ENCODE measurements around the gene RCBTB1. TPM values are rescaled to one million over a fixed set of nuclear protein-coding genes. Genes with fewer than 3 reads are reported as not detected.

The RCBTB1 gene
- total RNA-seq, 4 donors from 2014 or later, result 82.2 to 172 (median 98.0) TPM

DNA sequence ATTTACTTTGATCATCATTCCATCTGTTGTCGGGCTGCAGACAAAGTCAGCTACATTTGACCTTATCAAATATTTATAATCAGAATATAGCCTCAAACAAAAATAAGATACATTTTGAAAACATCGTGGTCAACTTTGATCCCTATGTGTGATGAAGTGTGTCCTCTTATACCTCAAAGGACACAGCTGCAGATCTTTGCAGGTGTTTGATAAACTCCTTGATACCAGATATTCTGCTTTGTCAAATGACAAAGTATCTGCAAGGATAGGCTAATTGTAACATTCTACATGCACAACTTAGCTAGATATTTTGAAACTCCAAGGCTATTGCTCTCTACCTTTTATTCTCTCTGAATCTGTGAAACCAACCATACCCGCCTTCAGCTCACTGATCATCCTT is 45.6 kb downstream of the RCBTB1 start:
- WGBS, 2 donors, result 83 to 89% methylated on average over 3 of the region's 3 CpGs
- Histone ChIP-seq H3K27ac (peak overlapping the region in 2 of 3 donors; percentile 50 to 59), H3K36me3 (peaks cover 5 to 24% of the 10 kb centered on the region in 2 donors), H3K4me3 (replicated peaks in 1 of 3) (no peak overlapping the region), H3K27me3 (no peaks in the 10 kb centered on the region), H3K4me1 (peaks cover 12 to 34% of the 10 kb centered on the region in 2 donors), H3K9me3 (no peaks in the 10 kb centered on the region)
- intact Hi-C loops (cut with DNase I), result no loop called here
- TF ChIP-seq POLR2A (IDR thresholded peaks at IDR 0.05), result no peak
- TF ChIP-seq, protein P1, sequence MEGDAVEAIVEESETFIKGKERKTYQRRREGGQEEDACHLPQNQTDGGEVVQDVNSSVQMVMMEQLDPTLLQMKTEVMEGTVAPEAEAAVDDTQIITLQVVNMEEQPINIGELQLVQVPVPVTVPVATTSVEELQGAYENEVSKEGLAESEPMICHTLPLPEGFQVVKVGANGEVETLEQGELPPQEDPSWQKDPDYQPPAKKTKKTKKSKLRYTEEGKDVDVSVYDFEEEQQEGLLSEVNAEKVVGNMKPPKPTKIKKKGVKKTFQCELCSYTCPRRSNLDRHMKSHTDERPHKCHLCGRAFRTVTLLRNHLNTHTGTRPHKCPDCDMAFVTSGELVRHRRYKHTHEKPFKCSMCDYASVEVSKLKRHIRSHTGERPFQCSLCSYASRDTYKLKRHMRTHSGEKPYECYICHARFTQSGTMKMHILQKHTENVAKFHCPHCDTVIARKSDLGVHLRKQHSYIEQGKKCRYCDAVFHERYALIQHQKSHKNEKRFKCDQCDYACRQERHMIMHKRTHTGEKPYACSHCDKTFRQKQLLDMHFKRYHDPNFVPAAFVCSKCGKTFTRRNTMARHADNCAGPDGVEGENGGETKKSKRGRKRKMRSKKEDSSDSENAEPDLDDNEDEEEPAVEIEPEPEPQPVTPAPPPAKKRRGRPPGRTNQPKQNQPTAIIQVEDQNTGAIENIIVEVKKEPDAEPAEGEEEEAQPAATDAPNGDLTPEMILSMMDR (IDR thresholded peaks at IDR 0.05), result no peak
- no peak for DNase-seq

DNA sequence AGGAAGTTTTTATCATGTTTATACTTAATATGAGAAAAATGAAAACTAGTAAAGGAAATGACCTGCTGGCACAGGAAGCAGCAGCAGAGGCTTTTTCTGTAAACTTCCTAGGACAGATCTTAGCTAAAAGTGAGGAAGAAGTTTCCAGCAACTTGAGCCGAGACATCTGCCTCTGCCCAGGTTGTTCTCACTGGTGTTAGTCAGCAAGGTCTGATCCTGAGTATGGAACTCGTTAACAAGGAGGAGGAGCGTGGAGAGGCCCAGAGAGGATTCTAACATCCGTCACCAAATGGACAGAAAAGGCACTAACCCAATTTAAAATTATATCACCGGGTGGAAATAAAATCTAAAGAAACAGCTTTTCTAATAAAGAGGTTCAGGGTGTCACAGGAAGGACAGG is 46.0 kb downstream of the RCBTB1 start:
- intact Hi-C loops (cut with DNase I), result no loop called here
- DNase-seq, result no peak
- 66 to 72% methylated on average over 5 of the region's 5 CpGs for WGBS, 2 donors
- Histone ChIP-seq H3K27ac (peak overlapping the region; percentile 25 to 59 (median 50)), H3K4me3 (replicated peaks in 1 of 3) (no peak overlapping the region), H3K4me1 (peaks cover 16 to 38% of the 10 kb centered on the region in 2 donors), H3K27me3 (no peaks in the 10 kb centered on the region), H3K36me3 (peaks cover 5 to 24% of the 10 kb centered on the region in 2 donors), H3K9me3 (no peaks in the 10 kb centered on the region)
- TF ChIP-seq, protein P1 (IDR thresholded peaks at IDR 0.05), result no peak
- TF ChIP-seq POLR2A (IDR thresholded peaks at IDR 0.05), result no peak

DNA sequence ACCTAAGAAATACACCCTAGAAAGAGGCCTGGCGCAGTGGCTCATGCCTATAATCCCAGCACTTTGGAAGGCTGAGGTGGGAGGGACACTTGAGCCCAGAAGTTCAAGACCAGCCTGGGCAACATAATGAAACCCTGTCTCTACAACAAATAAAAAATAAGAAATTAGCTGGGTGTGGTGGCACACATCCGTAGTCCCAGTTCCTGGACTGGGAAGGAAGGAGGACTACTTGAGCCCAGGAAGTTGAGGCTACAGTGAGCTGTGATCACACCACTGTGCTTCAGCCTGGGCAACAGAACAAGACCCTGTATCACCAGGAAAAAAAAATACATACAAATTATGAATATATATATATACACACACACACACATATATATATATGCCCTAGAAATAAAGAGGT is 47.0 kb downstream of the RCBTB1 start:
- H3K27me3 ChIP-seq, result no peaks in the 10 kb centered on the region
- peaks cover 25 to 47% of the 10 kb centered on the region in 2 donors for H3K4me1 ChIP-seq
- H3K27ac ChIP-seq, result peak overlapping the region in 1 of 3 donors; percentile 26
- no peaks in the 10 kb centered on the region for H3K9me3 ChIP-seq
- peaks cover 1 to 17% of the 10 kb centered on the region in 2 donors for H3K36me3 ChIP-seq
- 84 to 93% methylated on average over 2 of the region's 2 CpGs for WGBS, 2 donors
- no peak for TF ChIP-seq POLR2A (IDR thresholded peaks at IDR 0.05)
- TF ChIP-seq, protein P1 (IDR thresholded peaks at IDR 0.05), result no peak
- H3K4me3 ChIP-seq (replicated peaks in 1 of 3), result no peak overlapping the region
- no peak for DNase-seq
- intact Hi-C loops (cut with DNase I), result no loop called here

DNA sequence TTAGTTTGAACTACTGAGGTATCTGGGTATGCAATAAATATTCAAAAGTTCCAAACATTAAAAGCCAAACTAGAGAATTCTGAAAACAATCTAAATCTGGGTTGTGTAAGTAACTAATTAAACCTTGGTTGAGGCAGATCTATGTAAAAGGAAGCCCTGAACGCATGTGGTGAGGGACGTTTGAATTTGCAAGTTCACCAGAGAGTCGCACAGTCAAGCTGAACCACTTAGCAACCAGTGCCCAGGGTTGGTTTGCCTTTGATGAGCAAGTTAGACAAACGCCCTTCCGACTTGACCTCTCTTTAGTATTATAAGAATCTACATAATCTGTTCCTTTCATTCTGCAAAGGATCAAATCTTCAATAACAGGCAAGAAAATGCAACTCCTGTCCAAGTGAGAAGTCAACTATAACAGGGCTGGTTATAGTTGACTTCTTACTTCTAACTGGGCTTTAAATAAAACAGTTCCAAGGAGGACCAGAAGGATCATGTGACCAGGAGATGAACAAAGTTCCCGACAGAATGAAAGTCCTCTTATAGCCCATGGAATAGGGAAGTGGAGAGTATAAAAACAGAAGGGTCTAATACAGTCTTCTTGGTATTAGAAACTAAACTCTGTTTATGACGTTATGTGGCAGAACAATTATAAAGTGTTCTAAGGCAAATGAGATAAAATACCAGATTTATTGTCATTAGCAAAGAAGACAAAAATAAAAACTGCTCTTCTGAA is 49.0 kb downstream of the RCBTB1 start:
- H3K9me3 ChIP-seq, result no peaks in the 10 kb centered on the region
- no peak for TF ChIP-seq POLR2A (IDR thresholded peaks at IDR 0.05)
- TF ChIP-seq, protein P1 (IDR thresholded peaks at IDR 0.05), result no peak
- no peaks in the 10 kb centered on the region for H3K27me3 ChIP-seq
- peaks cover 0 to 8% of the 10 kb centered on the region in 2 donors for H3K36me3 ChIP-seq
- intact Hi-C loops (cut with DNase I), result no loop called here
- DNase-seq, result peak; percentile 51 to 59
- H3K27ac ChIP-seq, result peak overlapping the region; percentile 49 to 68 (median 62)
- H3K4me3 ChIP-seq (replicated peaks in 1 of 3), result no peak overlapping the region
- WGBS, 2 donors, result 37 to 43% methylated on average over 7 of the region's 7 CpGs
- H3K4me1 ChIP-seq, result peaks cover 38 to 65% of the 10 kb centered on the region in 2 donors

DNA sequence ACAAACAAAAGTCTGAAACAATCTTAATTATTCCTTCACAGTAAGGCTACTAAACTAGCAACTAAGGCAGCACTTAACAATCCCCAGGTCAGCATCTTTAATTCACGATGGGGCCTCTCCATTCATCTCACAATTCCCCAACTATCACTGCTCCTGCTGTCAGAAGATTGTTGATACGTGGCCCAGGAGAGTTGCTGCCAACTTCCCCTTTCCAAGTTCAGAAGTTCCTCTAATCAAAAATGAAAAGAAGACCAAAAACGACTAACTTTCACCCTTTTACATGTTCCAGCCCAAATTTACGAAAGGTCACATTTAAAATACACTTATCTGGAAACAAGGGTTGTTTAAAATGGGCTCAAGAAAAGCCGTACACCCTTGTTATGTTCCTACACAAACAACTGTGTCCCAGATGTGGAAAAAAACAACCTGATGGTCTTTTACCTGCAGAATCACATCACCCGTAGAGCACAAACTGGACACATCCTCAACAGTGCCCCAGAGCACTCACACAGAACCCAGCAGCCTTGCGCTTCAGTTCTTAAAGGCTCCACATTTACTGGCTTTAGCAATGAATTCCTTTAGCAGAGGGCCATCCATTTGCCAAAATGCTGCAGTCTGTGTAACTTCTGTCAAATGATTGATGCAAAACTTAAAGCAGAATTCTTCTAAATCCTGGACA is 51.6 kb downstream of the RCBTB1 start:
- Histone ChIP-seq H3K4me3 (replicated peaks in 1 of 3) (no peak overlapping the region), H3K36me3 (no peaks in the 10 kb centered on the region), H3K4me1 (peaks cover 53 to 66% of the 10 kb centered on the region in 2 donors), H3K27me3 (no peaks in the 10 kb centered on the region), H3K9me3 (no peaks in the 10 kb centered on the region), H3K27ac (peak overlapping the region; percentile 49 to 68 (median 62))
- peak; percentile 65 to 71 for DNase-seq
- TF ChIP-seq POLR2A (IDR thresholded peaks at IDR 0.05), result peak in 1 of 2 donors; percentile 49
- TF ChIP-seq, protein P1 (IDR thresholded peaks at IDR 0.05), result no peak
- intact Hi-C loops (cut with DNase I), result no loop called here
- 40 to 41% methylated on average over 7 of the region's 7 CpGs for WGBS, 2 donors

Data from thyroid gland (tissue), 4 donors.